Esophagus (tissue), 2 donors: Measurements from ENCODE around the gene CACNA1G. TPM values are rescaled to one million over a fixed set of nuclear protein-coding genes. Genes with fewer than 3 reads are reported as not detected.

Experiments used
- H3K27ac ChIP-seq, 2 donors: one replicate each; pipeline ENCODE4 v1.5.1; 2013; ENCODE audit warnings: low read depth in 2 of 2, mild to moderate bottlenecking in 2 of 2, inconsistent platforms in 1 of 2, low read length in 1 of 2, moderate library complexity in 1 of 2
- H3K27me3 ChIP-seq, 2 donors: one replicate each; pipeline ENCODE4 v1.6.1; 2013; ENCODE audit warnings: low read length in 2 of 2, control low read depth in 1 of 2, mild to moderate bottlenecking in 1 of 2; ENCODE audit not compliant: insufficient read depth in 2 of 2, control insufficient read depth in 1 of 2
- H3K36me3 ChIP-seq, 2 donors: one replicate each; pipeline ENCODE4 v1.6.1; 2013; ENCODE audit warnings: low read length in 1 of 2; ENCODE audit not compliant: control insufficient read depth in 2 of 2, insufficient read depth in 2 of 2
- H3K4me1 ChIP-seq, 2 donors: one replicate each; pipeline ENCODE4 v1.6.1; 2013; ENCODE audit warnings: low read length in 1 of 2; ENCODE audit not compliant: control insufficient read depth in 2 of 2, insufficient read depth in 2 of 2
- H3K4me3 ChIP-seq, 2 donors: one replicate each; pipeline ENCODE4 v1.5.1; 2013; ENCODE audit warnings: low read length in 2 of 2, mild to moderate bottlenecking in 2 of 2, low read depth in 1 of 2, moderate library complexity in 1 of 2
- H3K9me3 ChIP-seq, 2 donors: one replicate each; pipeline ENCODE4 v1.6.1; 2013; ENCODE audit warnings: mild to moderate bottlenecking in 2 of 2, low read depth in 1 of 2, low read length in 1 of 2, moderate library complexity in 1 of 2; ENCODE audit not compliant: control insufficient read depth in 2 of 2, insufficient read depth in 1 of 2
- WGBS, 2 donors: extraction: QIAGEN DNeasy Blood & Tissue Kit; methylation state at CpG; one replicate each; pipeline ENCODE4 v1.1.7; 2013; 5-methylcytosine and 5-hydroxymethylcytosine counted together
- polyA plus RNA-seq, 2 donors: library from polyadenylated mRNA; stranded (reverse); fragments of 200-250 nt; gene quantifications; one replicate each; pipeline ENCODE4 v1.2.3, GENCODE V29; 2013
- donor health status: healthy with polysubstance abuse.
- donor health status: Bipolar disorder and iron deficiency.

CACNA1G gene
- polyA plus RNA-seq, 2 donors: 0.06 to 0.13 TPM

GRCh38 chr17:50587571-50587970 is 27.1 kb downstream of the CACNA1G start:
- Histone ChIP-seq H3K9me3 (no peaks in the 10 kb centered on the region), H3K27me3 (no peaks in the 10 kb centered on the region), H3K4me3 (no peak overlapping the region), H3K36me3 (no peaks in the 10 kb centered on the region), H3K4me1 (peaks cover 0 to 10% of the 10 kb centered on the region in 2 donors), H3K27ac (no peak overlapping the region)
- WGBS, 2 donors: 85 to 88% methylated on average over 9 of the region's 9 CpGs

- H3K27me3 ChIP-seq: no peaks in the 10 kb centered on the region
- no peaks in the 10 kb centered on the region for H3K36me3 ChIP-seq
- H3K27ac ChIP-seq: no peak overlapping the region
- no peak overlapping the region for H3K4me3 ChIP-seq
- H3K4me1 ChIP-seq: peaks cover 0 to 10% of the 10 kb centered on the region in 2 donors
- no peaks in the 10 kb centered on the region for H3K9me3 ChIP-seq
- 57 to 65% methylated on average over 18 of the region's 18 CpGs for WGBS, 2 donors
Observed at GRCh38 chr17:50588391-50589049, 28.0 kb downstream of the CACNA1G start.

- peaks cover 0 to 10% of the 10 kb centered on the region in 2 donors for H3K4me1 ChIP-seq
- H3K36me3 ChIP-seq: no peaks in the 10 kb centered on the region
- H3K27me3 ChIP-seq: no peaks in the 10 kb centered on the region
- WGBS, 2 donors: 34 to 40% methylated on average over 10 of the region's 10 CpGs
- H3K27ac ChIP-seq: no peak overlapping the region
- no peak overlapping the region for H3K4me3 ChIP-seq
- H3K9me3 ChIP-seq: no peaks in the 10 kb centered on the region
Observed at GRCh38 chr17:50589095-50589705, 28.7 kb downstream of the CACNA1G start.

- peaks cover 0 to 10% of the 10 kb centered on the region in 2 donors for H3K4me1 ChIP-seq
- WGBS, 2 donors: 94 to 95% methylated on average over 24 of the region's 24 CpGs
Observed at GRCh38 chr17:50590946-50591737, 30.6 kb downstream of the CACNA1G start.

GRCh38 chr17:50593321-50593720 is 32.8 kb downstream of the CACNA1G start:
- no peak overlapping the region for H3K4me3 ChIP-seq
- peaks cover 0 to 10% of the 10 kb centered on the region in 2 donors for H3K4me1 ChIP-seq
- H3K27me3 ChIP-seq: no peaks in the 10 kb centered on the region
- no peak overlapping the region for H3K27ac ChIP-seq
- 59 to 66% methylated on average over 10 of the region's 10 CpGs for WGBS, 2 donors
- no peaks in the 10 kb centered on the region for H3K36me3 ChIP-seq
- H3K9me3 ChIP-seq: no peaks in the 10 kb centered on the region

More at GRCh38 chr17:50590946-50591737, 30.6 kb downstream of the CACNA1G start:
- no peak overlapping the region for H3K4me3 ChIP-seq
- H3K9me3 ChIP-seq: no peaks in the 10 kb centered on the region
- no peaks in the 10 kb centered on the region for H3K36me3 ChIP-seq
- H3K27me3 ChIP-seq: no peaks in the 10 kb centered on the region
- no peak overlapping the region for H3K27ac ChIP-seq

- H3K27ac ChIP-seq: no peak overlapping the region
- no peaks in the 10 kb centered on the region for H3K9me3 ChIP-seq
- WGBS, 2 donors: 80 to 82% methylated on average over 11 of the region's 11 CpGs
- H3K4me1 ChIP-seq: peaks cover 0 to 7% of the 10 kb centered on the region in 2 donors
- no peaks in the 10 kb centered on the region for H3K36me3 ChIP-seq
- H3K27me3 ChIP-seq: no peaks in the 10 kb centered on the region
- no peak overlapping the region for H3K4me3 ChIP-seq
Observed at GRCh38 chr17:50594128-50594823, 33.8 kb downstream of the CACNA1G start.

GRCh38 chr17:50594892-50595291 is 34.4 kb downstream of the CACNA1G start:
- 89% methylated on average over 21 of the region's 21 CpGs for WGBS, 2 donors
- peaks cover 0 to 1% of the 10 kb centered on the region in 2 donors for H3K4me1 ChIP-seq
- H3K27me3 ChIP-seq: no peaks in the 10 kb centered on the region
- no peaks in the 10 kb centered on the region for H3K9me3 ChIP-seq
- no peak overlapping the region for H3K27ac ChIP-seq
- H3K4me3 ChIP-seq: no peak overlapping the region
- no peaks in the 10 kb centered on the region for H3K36me3 ChIP-seq

GRCh38 chr17:50596191-50597037 is 35.9 kb downstream of the CACNA1G start:
- 77 to 78% methylated on average over 34 of the region's 34 CpGs for WGBS, 2 donors
- H3K27ac ChIP-seq: no peak overlapping the region
- H3K4me3 ChIP-seq: no peak overlapping the region
- no peaks in the 10 kb centered on the region for H3K36me3 ChIP-seq
- no peaks in the 10 kb centered on the region for H3K9me3 ChIP-seq
- H3K27me3 ChIP-seq: no peaks in the 10 kb centered on the region
- no peaks in the 10 kb centered on the region for H3K4me1 ChIP-seq
